Occipital lobe (tissue), 2 donors: Measurements from ENCODE around the gene GAREM1. TPM values are rescaled to one million over a fixed set of nuclear protein-coding genes. Genes with fewer than 3 reads are reported as not detected.
A peak's percentile ranks its signal among the peaks of the same experiment; 100 is the strongest.
"Not testable (repeated sequence)": the region's sequence is repeated elsewhere in the genome, so short reads cannot be mapped to it uniquely, and the experiment has no call there.

Source experiments
- DNase-seq: peaks from one replicate; lab custom pipeline; 2025; lab: John Stamatoyannopoulos, UW
- total RNA-seq: library from RNA; depleted of rRNA; stranded (reverse); fragments of >200 nt; gene quantifications from one replicate; pipeline ENCODE4 v1.2.3, GENCODE V29; 2014

The GAREM1 gene
- total RNA-seq, 1 donor from 2014 or later = 22.0 TPM

DNA sequence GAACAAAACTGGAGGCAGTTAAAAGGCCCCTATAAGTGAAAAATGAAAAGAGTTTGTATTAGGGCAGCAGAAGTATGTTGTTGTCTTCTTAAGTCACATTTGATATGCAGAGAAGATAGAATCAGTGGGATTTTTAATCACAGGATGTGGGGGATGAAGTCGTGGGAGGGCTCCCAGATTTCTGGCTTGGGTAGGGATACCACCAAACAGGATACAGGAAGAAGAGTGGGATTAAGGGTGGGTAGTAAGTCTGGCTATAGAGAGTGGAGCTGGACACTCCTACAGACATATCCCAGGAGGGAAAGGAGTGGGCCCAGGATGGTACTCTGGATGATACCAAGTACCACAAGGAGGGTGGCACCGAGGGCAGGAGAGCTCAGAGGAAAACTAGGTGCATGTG lies 99.3 kb downstream of the GAREM1 start:
- no peak for DNase-seq

- DNase-seq = no peak
These were observed 101.7 kb downstream of the GAREM1 start for GRCh38 chr18:32368991-32369390.

GRCh38 chr18:32368170-32368569 lies 102.5 kb downstream of the GAREM1 start:
- DNase-seq = no peak

GRCh38 chr18:32366586-32367538 lies 103.8 kb downstream of the GAREM1 start:
- DNase-seq = no peak

- no peak for DNase-seq
These were observed 108.2 kb downstream of the GAREM1 start for GRCh38 chr18:32362484-32362883.

DNA sequence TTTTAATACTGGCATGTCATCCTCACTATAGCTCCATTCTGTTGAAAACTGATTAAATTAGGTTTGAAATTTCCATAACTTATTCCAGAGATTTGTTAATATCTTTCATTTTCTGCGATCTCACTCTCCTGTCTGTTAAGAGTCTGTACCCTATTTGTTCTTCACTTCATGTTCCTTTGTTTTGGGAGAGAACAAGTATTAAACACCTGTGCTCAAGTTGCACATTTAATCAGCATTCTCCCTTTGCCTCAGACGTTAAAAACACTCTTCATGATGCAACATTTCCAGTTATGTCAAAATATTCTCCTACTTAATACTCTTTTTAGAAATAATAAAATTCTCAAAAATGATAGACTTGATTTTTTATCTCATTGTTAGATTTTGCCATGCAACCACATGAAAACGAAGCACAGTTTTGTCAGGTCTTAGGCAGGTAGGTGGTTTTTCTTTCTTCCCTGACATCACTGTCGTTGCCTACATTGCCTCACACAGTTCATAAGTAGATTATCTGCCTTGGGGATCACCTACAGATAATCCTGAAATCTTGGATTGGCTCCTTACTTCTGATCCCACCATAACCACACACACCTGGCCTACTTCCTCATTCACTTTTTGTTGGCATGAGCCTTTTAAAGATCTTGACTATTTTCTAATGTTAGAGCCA lies 109.9 kb downstream of the GAREM1 start:
- no peak for DNase-seq

GRCh38 chr18:32358529-32358928 lies 112.2 kb downstream of the GAREM1 start:
- no peak for DNase-seq

GRCh38 chr18:32358075-32358474 lies 112.6 kb downstream of the GAREM1 start:
- no peak for DNase-seq

DNA sequence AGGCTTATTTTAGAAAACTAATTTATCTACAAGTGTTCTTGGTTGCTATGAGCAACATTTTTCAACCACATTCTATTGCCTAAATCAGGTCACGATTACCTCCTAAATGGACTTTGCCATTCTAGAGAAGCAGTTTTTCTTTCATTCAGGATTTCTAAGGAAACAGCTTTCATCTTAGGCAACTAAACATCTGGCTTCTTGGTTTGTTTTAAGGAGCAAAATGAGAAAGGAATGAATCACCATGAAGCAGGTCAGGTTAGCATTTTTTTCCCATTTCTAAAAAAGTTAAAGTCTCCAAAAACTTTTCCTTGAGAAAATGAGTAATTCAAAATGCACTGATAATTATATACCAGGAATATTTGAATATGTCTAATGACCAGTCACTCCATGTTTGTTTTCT lies 114.8 kb downstream of the GAREM1 start:
- DNase-seq = no peak

GRCh38 chr18:32354518-32354917 lies 116.2 kb downstream of the GAREM1 start:
- DNase-seq = no peak

DNA sequence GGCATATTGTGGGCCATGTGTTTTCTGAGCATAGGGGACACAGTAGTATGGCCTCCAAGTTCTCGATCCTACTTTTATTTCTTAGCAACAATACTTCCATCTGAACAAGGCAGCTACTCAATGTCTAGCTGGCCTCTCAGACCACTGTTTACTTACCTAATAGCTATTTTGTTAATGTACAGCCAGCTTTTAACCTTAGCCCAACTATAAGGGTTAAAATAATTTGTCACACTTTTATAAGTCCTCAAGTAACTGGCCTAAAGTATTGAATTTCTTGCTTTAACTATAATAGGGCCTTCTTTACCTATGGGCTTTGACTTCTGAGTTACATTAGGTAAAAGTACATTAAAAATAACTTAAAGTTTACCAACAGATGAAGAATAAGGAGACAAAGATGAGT lies 117.4 kb downstream of the GAREM1 start:
- DNase-seq = no peak

- DNase-seq = no peak
These were observed 119.7 kb downstream of the GAREM1 start for GRCh38 chr18:32351032-32351431.

GRCh38 chr18:32349728-32350395 lies 120.8 kb downstream of the GAREM1 start:
- DNase-seq = peak; percentile 18

- no peak for DNase-seq
These were observed 124.0 kb downstream of the GAREM1 start for GRCh38 chr18:32346671-32347070.

GRCh38 chr18:32343634-32344033 lies 127.0 kb downstream of the GAREM1 start:
- no peak for DNase-seq

- DNase-seq = not testable (repeated sequence)
These were observed 129.6 kb downstream of the GAREM1 start for GRCh38 chr18:32341112-32341511.

- DNase-seq = no peak
These were observed 131.6 kb downstream of the GAREM1 start for GRCh38 chr18:32339045-32339444.

- no peak for DNase-seq
These were observed 132.9 kb downstream of the GAREM1 start for GRCh38 chr18:32337821-32338220.

DNA sequence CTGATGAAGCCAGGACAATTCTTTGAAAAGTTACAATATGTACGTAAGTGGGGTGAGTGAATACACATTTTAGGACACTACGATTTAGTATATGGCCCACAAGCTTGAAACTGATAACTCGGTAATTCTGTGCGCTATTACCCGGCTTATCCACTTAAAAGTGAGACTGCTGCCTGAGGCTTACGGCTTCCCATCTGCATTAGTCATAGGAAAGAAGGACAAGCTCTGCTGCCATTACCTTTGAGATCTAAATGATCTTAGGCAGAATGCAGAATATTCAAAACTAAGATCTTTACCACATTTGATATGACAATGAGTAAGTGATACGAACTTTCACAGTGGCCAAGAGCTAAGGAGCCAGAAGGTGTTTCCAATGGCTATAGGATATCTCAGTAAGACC lies 133.3 kb downstream of the GAREM1 start:
- DNase-seq = no peak

- DNase-seq = no peak
These were observed 135.5 kb downstream of the GAREM1 start for GRCh38 chr18:32335228-32335627.

DNA sequence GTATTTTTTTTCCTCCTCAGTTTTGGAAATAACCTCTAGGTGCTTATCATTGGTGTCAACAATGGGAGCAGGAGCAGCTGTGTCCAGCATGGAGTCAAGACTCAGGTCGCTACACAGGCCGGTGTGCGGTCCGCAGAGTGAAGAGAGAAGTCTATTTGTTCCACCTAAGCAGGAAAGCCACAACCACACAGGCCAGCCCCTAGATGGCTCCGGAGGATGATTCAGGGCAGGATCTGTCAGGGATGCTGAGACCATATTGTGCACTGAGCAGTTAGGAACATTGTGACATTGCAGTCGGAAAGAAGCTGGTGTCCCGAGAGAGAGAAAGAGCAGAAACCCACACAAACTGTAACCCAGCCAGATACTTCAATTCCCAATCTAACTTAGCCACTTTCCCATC lies 136.9 kb downstream of the GAREM1 start:
- DNase-seq = peak; percentile 32

DNA sequence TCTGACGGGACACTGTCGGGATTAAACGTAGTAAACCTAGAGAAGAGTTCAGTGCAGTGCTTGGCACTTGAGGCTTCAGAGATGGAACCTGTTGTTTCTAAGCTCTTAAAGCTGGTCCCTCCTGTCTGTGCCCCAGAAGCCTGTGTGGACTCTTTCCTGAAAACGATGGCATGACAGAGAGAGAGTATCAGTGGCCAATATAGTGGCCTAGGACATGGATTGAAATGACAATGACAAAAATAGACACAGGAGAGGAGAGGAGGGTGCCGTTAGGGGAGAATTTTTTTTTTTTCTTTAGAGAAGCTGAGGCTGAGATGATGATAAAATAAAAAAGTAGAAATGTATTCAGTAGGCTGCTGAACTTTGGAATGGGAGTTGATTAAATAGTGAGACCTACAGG lies 138.0 kb downstream of the GAREM1 start:
- no peak for DNase-seq
